PC-3 (cell line): ENCODE measurements around the gene ATF7IP.

Experiments
- CTCF ChIP-seq: fragments of 300-600 bp; sonication (generic); conservative IDR thresholded peaks from 2 replicates; pipeline ENCODE4 v1.5.1; 2017; ENCODE audit warnings: antibody characterized with exemption, low read depth, mild to moderate bottlenecking, low read length
- EZH2 ChIP-seq: fragments of 300-600 bp; sonication (generic); IDR thresholded peaks from one replicate; pipeline ENCODE4 v1.6.1; 2017; ENCODE audit warnings: antibody characterized with exemption, mild to moderate bottlenecking, low read length; ENCODE audit not compliant: unreplicated experiment
- EZH2phosphoT487 ChIP-seq: fragments of 300-600 bp; sonication (generic); IDR thresholded peaks from 2 replicates; pipeline ENCODE4 v1.6.1; 2018; ENCODE audit warnings: mild to moderate bottlenecking, antibody characterized with exemption, low read length, borderline replicate concordance

- TF ChIP-seq CTCF (no peak), EZH2 (no peak), EZH2phosphoT487 (no peak)
These were observed 108.3 kb downstream of the ATF7IP start for GRCh38 chr12:14473707-14474287.
